Measurements from ENCODE around the gene CHST11.

DNA sequence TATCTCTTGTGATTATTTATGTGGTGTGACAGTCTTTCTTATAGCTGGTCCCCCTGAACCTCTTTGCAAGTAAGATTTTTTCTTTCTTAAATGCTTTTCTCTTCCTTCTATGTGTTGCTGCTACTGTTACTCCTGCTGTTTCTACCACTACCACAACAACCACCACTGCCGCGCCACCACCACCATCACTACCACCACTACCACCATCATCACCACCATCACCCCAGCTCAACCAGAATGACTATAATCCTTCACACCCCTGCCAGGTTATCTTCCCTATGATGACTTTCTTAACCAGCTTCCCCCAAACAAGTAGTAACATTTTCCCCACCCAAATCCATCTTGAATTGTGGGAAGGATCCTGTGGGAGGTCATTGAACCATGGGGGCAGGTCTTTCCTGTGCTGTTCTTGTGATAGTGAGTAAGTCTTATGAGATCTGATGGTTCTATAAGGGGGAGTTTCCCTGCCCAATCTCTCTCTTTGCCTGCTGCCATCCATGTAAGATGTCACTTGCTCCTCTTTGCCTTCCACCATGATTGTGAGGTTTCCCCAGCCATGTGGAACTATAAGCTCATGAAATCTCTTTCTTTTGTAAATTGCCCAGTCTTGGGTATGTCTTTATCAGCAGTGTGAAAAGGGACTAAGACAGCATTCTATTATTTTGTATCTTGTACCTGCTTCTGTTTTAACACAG, 52.2 kb downstream of the CHST11 start:
- TF ChIP-seq, protein P1, sequence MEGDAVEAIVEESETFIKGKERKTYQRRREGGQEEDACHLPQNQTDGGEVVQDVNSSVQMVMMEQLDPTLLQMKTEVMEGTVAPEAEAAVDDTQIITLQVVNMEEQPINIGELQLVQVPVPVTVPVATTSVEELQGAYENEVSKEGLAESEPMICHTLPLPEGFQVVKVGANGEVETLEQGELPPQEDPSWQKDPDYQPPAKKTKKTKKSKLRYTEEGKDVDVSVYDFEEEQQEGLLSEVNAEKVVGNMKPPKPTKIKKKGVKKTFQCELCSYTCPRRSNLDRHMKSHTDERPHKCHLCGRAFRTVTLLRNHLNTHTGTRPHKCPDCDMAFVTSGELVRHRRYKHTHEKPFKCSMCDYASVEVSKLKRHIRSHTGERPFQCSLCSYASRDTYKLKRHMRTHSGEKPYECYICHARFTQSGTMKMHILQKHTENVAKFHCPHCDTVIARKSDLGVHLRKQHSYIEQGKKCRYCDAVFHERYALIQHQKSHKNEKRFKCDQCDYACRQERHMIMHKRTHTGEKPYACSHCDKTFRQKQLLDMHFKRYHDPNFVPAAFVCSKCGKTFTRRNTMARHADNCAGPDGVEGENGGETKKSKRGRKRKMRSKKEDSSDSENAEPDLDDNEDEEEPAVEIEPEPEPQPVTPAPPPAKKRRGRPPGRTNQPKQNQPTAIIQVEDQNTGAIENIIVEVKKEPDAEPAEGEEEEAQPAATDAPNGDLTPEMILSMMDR (IDR thresholded peaks at IDR 0.05): no peak
- TF ChIP-seq POLR2A (IDR thresholded peaks at IDR 0.05): no peak
